ENCODE data around the gene GSTT2.
"Not testable (repeated sequence)": the region's sequence is repeated elsewhere in the genome, so short reads cannot be mapped to it uniquely, and the experiment has no call there.

GSTT2 gene

GRCh38 chr22:23974345-23974744 lies 5.6 kb upstream of the GSTT2 start, which contains the start of gene DDT:
DDT (minus strand) TSS chr22:23974441; CDS start chr22:23974414, 27 bp downstream.
- DNase-seq: not testable (repeated sequence)
- peak; percentile 98 for ATAC-seq

- not testable (repeated sequence) for DNase-seq, ATAC-seq
Measured at GRCh38 chr22:23974836-23975352, 5.0 kb upstream of the GSTT2 start.

- not testable (repeated sequence) for DNase-seq, ATAC-seq
Measured at GRCh38 chr22:23977304-23977703, 2.6 kb upstream of the GSTT2 start.

GRCh38 chr22:23980567-23980966 lies 633 bp downstream of the GSTT2 start:
- ATAC-seq, DNase-seq: not testable (repeated sequence)

- DNase-seq (peak; percentile 78), ATAC-seq (peak; percentile 85)
Measured at GRCh38 chr22:23984430-23984829, 4.5 kb downstream of the GSTT2 start.

- DNase-seq, ATAC-seq: not testable (repeated sequence)
Measured at GRCh38 chr22:23986089-23986488, 6.2 kb downstream of the GSTT2 start.

GRCh38 chr22:23986538-23987178 lies 6.7 kb downstream of the GSTT2 start:
- not testable (repeated sequence) for DNase-seq, ATAC-seq

GRCh38 chr22:23989583-23990244 lies 9.8 kb downstream of the GSTT2 start:
- ATAC-seq: peak; percentile 44
- DNase-seq: not testable (repeated sequence)

GRCh38 chr22:23993080-23993479 lies 13.1 kb downstream of the GSTT2 start:
- not testable (repeated sequence) for ATAC-seq, DNase-seq

- not testable (repeated sequence) for DNase-seq, ATAC-seq
Measured at GRCh38 chr22:23993581-23994177, 13.7 kb downstream of the GSTT2 start.

GRCh38 chr22:23997092-23997491 lies 17.2 kb downstream of the GSTT2 start:
- DNase-seq (no peak), ATAC-seq (no peak)

- ATAC-seq, DNase-seq: not testable (repeated sequence)
Measured at GRCh38 chr22:23999779-24000178, 19.8 kb downstream of the GSTT2 start.

- ATAC-seq (no peak), DNase-seq (no peak)
Measured at GRCh38 chr22:24001314-24001713, 21.4 kb downstream of the GSTT2 start.

GRCh38 chr22:24002272-24002671 lies 22.3 kb downstream of the GSTT2 start:
- no peak for ATAC-seq
- no peak for DNase-seq

GRCh38 chr22:24002851-24003250 lies 22.9 kb downstream of the GSTT2 start:
- DNase-seq (no peak), ATAC-seq (no peak)

GRCh38 chr22:24003887-24004286 lies 24.0 kb downstream of the GSTT2 start:
- DNase-seq (no peak), ATAC-seq (no peak)

GRCh38 chr22:24005201-24005600 lies 25.3 kb downstream of the GSTT2 start, which contains the start of gene GSTT4:
GSTT4 (minus strand) TSS chr22:24005453; CDS start chr22:24005356, 97 bp downstream.
- ATAC-seq: no peak

GRCh38 chr22:24006207-24006913 lies 26.4 kb downstream of the GSTT2 start:
- no peak for ATAC-seq

More at GRCh38 chr22:24005201-24005600, 25.3 kb downstream of the GSTT2 start, which contains the start of gene GSTT4:
- no peak for DNase-seq

GRCh38 chr22:24006914-24007214 lies 26.9 kb downstream of the GSTT2 start:
- DNase-seq (no peak), ATAC-seq (no peak)

More at GRCh38 chr22:24006207-24006913, 26.4 kb downstream of the GSTT2 start:
- DNase-seq: no peak

GRCh38 chr22:24007253-24008021 lies 27.5 kb downstream of the GSTT2 start:
- DNase-seq: no peak
- ATAC-seq: no peak

GRCh38 chr22:24008022-24008283 lies 28.0 kb downstream of the GSTT2 start:
- ATAC-seq (no peak), DNase-seq (no peak)
